HG02943 (cell line): ENCODE data around the gene PAK1.
"Not testable (repeated sequence)": the region's sequence is repeated elsewhere in the genome, so short reads cannot be mapped to it uniquely, and the experiment has no call there.

ENCODE experiments used
- ATAC-seq: cut with Tn5 transposase; IDR thresholded peaks from one replicate; pipeline ENCODE4 v1.9.1; 2021; ENCODE audit warnings: mild to moderate bottlenecking, low read depth, moderate library complexity; ENCODE audit not compliant: unreplicated experiment

The PAK1 gene

GRCh38 chr11:77409046-77409445 lies 64.8 kb downstream of the PAK1 start:
- no peak for ATAC-seq

GRCh38 chr11:77407613-77408012 lies 66.3 kb downstream of the PAK1 start:
- ATAC-seq = no peak

GRCh38 chr11:77406396-77406795 lies 67.5 kb downstream of the PAK1 start:
- ATAC-seq = no peak

GRCh38 chr11:77403211-77403610 lies 70.7 kb downstream of the PAK1 start:
- no peak for ATAC-seq

GRCh38 chr11:77402218-77402556 lies 71.7 kb downstream of the PAK1 start:
- no peak for ATAC-seq

- ATAC-seq = no peak
These were observed 72.2 kb downstream of the PAK1 start for GRCh38 chr11:77401486-77402217.

GRCh38 chr11:77400775-77401449 lies 73.0 kb downstream of the PAK1 start:
- no peak for ATAC-seq

- ATAC-seq = no peak
These were observed 73.6 kb downstream of the PAK1 start for GRCh38 chr11:77400271-77400670.

GRCh38 chr11:77397631-77398030 lies 76.3 kb downstream of the PAK1 start:
- ATAC-seq = no peak

- ATAC-seq = no peak
These were observed 77.0 kb downstream of the PAK1 start for GRCh38 chr11:77396911-77397310.

- no peak for ATAC-seq
These were observed 77.6 kb downstream of the PAK1 start for GRCh38 chr11:77396305-77396704.

- no peak for ATAC-seq
These were observed 78.3 kb downstream of the PAK1 start for GRCh38 chr11:77395460-77396173.

GRCh38 chr11:77392842-77393241 lies 81.1 kb downstream of the PAK1 start:
- no peak for ATAC-seq

- no peak for ATAC-seq
These were observed 86.2 kb downstream of the PAK1 start for GRCh38 chr11:77387701-77388100.

GRCh38 chr11:77386178-77386577 lies 87.7 kb downstream of the PAK1 start:
- no peak for ATAC-seq

- ATAC-seq = not testable (repeated sequence)
These were observed 88.6 kb downstream of the PAK1 start for GRCh38 chr11:77385255-77385771.

- no peak for ATAC-seq
These were observed 89.3 kb downstream of the PAK1 start for GRCh38 chr11:77384571-77384970.

GRCh38 chr11:77383349-77383748 lies 90.5 kb downstream of the PAK1 start:
- ATAC-seq = not testable (repeated sequence)

- no peak for ATAC-seq
These were observed 91.9 kb downstream of the PAK1 start for GRCh38 chr11:77381729-77382665.

GRCh38 chr11:77379934-77380333 lies 94.0 kb downstream of the PAK1 start:
- no peak for ATAC-seq
